ENCODE measurements around the gene ZSWIM1. TPM values are rescaled to one million over a fixed set of nuclear protein-coding genes. Genes with fewer than 3 reads are reported as not detected.

Gene ZSWIM1
- total RNA-seq, result 10 to 100 TPM in 1 of 2 donors, 1 to 10 TPM in 1; 9.9 to 10.2 TPM
- polyA plus RNA-seq (ENCODE audit: insufficient read length in 6 of 6), result 10 to 100 TPM; 13.5 to 14.8 (median 14.0) TPM
- long read RNA-seq, donor 1, partial matches to known transcripts, result 0 of 1 reads
- long read RNA-seq, donor 1, other reads (novel, unspliced or antisense), result 0 of 1 reads
- long read RNA-seq, donor 2, partial matches to known transcripts, result 8 of 9 reads
- long read RNA-seq, donor 2, other reads (novel, unspliced or antisense), result 0 of 9 reads
- long read RNA-seq, donor 3, partial matches to known transcripts, result 0 of 2 reads
- long read RNA-seq, donor 3, other reads (novel, unspliced or antisense), result 0 of 2 reads
- long read RNA-seq, donor 4, partial matches to known transcripts, result 1 of 1 reads
- long read RNA-seq, donor 4, other reads (novel, unspliced or antisense), result 0 of 1 reads
- long read RNA-seq, donor 5, transcript ZSWIM1-202 (2 exons, 2,769 nt), result major isoform, 7 of 13 reads
- long read RNA-seq, donor 5, partial matches to known transcripts, result 6 of 13 reads
- long read RNA-seq, donor 5, other reads (novel, unspliced or antisense), result 0 of 13 reads
- long read RNA-seq, donor 6, result 0 reads
- long read RNA-seq, donor 7, result 0 reads
- long read RNA-seq, donor 8, partial matches to known transcripts, result 0 of 4 reads
- long read RNA-seq, donor 8, other reads (novel, unspliced or antisense), result 0 of 4 reads
- long read RNA-seq, donor 9, result 0 reads
- long read RNA-seq, donor 10, partial matches to known transcripts, result 1 of 2 reads
- long read RNA-seq, donor 10, other reads (novel, unspliced or antisense), result 0 of 2 reads
- long read RNA-seq, donor 11, partial matches to known transcripts, result 0 of 1 reads
- long read RNA-seq, donor 11, other reads (novel, unspliced or antisense), result 0 of 1 reads
- long read RNA-seq, donor 12, partial matches to known transcripts, result 0 of 2 reads
- long read RNA-seq, donor 12, other reads (novel, unspliced or antisense), result 0 of 2 reads

DNA sequence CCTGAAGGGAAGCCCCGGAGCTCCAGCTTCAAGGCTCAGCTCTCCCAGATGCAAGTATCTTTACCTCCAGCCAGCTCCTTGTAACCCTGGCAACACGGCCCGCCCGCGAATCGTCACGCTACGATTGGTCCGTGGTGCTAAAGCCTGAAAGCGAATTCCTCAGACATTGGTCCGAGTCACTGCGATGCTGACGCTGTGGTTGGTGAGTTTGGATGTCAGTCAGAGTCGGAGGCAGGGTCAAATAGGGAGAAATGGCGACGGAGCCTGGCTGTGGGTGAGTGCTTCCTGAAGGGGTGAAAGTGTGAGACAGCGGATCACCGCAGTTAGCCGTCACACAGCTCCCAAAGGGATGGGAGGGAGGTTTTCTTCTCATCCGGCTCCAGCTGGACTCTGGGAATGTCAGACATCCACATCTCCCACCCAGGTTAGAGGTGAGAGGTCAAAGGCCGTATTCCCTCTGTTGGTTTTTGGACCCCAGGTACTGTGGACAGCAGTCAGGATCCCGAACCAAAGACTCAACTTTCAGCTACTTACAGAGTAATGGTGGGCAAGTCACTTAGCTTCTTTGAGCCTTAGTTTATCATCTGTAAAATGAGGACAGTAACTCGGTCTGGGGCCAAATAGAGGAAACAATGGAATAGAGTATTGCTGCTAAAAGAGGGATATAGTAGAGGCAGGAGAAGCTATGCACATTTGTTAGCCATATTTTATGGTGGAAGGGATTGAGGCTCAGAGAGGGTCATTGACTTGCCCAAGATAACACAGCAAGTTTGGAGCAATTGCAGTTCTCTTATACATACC is at the start of gene ZSWIM1:
TSS of gene ZSWIM1 (plus strand) at position 240 of the 801 bp plus-strand sequence. CDS start 1,366 bp downstream, outside the sequence.
- Histone ChIP-seq H3K27ac (peak within 1 kb of the TSS; percentile 74 to 75), H3K27me3 (no peaks in the 10 kb centered on the region), H3K36me3 (peaks cover 0 to 42% of the 10 kb centered on the region in 2 donors), H3K4me1 (peaks cover 6 to 46% of the 10 kb centered on the region in 2 donors), H3K4me3 (peak within 1 kb of the TSS; percentile 62 to 70), H3K9me3 (no peaks in the 10 kb centered on the region)
- DNase-seq (peak; percentile 98 to 100 (median 99)), ATAC-seq (peak; percentile 99)
- TF ChIP-seq, protein P1, sequence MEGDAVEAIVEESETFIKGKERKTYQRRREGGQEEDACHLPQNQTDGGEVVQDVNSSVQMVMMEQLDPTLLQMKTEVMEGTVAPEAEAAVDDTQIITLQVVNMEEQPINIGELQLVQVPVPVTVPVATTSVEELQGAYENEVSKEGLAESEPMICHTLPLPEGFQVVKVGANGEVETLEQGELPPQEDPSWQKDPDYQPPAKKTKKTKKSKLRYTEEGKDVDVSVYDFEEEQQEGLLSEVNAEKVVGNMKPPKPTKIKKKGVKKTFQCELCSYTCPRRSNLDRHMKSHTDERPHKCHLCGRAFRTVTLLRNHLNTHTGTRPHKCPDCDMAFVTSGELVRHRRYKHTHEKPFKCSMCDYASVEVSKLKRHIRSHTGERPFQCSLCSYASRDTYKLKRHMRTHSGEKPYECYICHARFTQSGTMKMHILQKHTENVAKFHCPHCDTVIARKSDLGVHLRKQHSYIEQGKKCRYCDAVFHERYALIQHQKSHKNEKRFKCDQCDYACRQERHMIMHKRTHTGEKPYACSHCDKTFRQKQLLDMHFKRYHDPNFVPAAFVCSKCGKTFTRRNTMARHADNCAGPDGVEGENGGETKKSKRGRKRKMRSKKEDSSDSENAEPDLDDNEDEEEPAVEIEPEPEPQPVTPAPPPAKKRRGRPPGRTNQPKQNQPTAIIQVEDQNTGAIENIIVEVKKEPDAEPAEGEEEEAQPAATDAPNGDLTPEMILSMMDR (IDR thresholded peaks at IDR 0.05), result no peak
- intact Hi-C loops (cut with DNase I), result no loop called here

- Histone ChIP-seq H3K36me3 (no peaks in the 10 kb centered on the region), H3K27ac (peak overlapping the region; percentile 88 to 93), H3K9me3 (no peaks in the 10 kb centered on the region), H3K4me1 (peaks cover 20 to 47% of the 10 kb centered on the region in 2 donors), H3K27me3 (no peaks in the 10 kb centered on the region), H3K4me3 (peak overlapping the region in 1 of 2 donors; percentile 73)
- TF ChIP-seq, protein P1 (IDR thresholded peaks at IDR 0.05), result no peak
- DNase-seq (no peak), ATAC-seq (no peak)
- intact Hi-C loops (cut with DNase I), result no loop called here
Measured at GRCh38 chr20:45832619-45833018, 48.4 kb upstream of the ZSWIM1 start.

DNA sequence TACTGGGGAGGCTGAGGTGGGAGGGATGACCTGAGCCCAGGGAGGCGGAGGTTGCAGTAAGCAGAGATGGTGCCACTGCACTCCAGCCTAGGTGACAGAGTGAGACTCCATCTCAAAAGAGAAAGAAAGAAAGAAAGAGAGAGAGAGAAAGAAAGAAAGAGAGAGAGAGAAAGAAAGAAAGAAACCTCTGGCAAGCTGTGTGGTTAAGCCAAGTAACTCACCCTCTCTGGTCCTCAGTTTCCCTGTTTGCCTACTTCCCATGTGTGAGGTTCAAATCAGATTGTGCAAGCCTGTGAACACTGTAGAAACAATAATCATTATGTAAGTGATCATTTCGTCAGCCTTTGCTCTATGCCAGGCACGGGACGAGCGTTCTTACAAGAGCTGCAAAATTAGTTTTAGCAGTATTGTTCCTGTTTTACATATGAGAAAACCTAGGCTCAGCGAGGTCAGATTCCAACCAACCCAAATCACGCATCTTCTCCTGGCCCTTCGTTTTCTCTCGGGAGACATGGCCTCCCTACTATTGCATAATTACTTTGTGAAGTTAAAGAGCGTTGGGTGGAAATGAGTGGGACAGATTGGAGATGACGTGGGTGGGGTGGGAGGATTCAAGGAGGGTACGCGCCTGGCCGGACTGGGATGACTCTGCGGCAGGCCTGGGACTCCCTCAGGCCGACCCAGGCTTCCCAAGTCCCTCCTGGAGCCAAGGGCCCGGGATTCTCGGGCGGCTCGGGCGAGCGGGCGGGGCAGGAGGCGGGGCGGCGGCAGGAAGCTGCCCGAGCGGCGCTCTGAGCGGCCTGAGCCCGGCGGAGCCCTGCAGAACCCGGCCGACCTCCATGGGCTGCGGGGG is 47.8 kb upstream of the ZSWIM1 start, which contains the start of gene SNX21:
TSS of gene SNX21 (plus strand) at position 770 of the 853 bp plus-strand sequence. CDS start 121 bp downstream, outside the sequence.
- intact Hi-C loops (cut with DNase I), result no loop called here
- peaks cover 0 to 4% of the 10 kb centered on the region in 2 donors for H3K36me3 ChIP-seq
- H3K27ac ChIP-seq, result peak within 1 kb of the TSS; percentile 88 to 93
- peaks cover 20 to 47% of the 10 kb centered on the region in 2 donors for H3K4me1 ChIP-seq
- no peaks in the 10 kb centered on the region for H3K9me3 ChIP-seq
- ATAC-seq (peak; percentile 91), DNase-seq (peak; percentile 85 to 94 (median 89))
- H3K4me3 ChIP-seq, result peak within 1 kb of the TSS; percentile 66 to 73
- no peaks in the 10 kb centered on the region for H3K27me3 ChIP-seq
- TF ChIP-seq, protein P1 (IDR thresholded peaks at IDR 0.05), result no peak

Measured in left lung (tissue), 14 donors.